ENCODE data around the gene YPEL1.
"Not testable (repeated sequence)": the region's sequence is repeated elsewhere in the genome, so short reads cannot be mapped to it uniquely, and the experiment has no call there.

The YPEL1 gene

DNA sequence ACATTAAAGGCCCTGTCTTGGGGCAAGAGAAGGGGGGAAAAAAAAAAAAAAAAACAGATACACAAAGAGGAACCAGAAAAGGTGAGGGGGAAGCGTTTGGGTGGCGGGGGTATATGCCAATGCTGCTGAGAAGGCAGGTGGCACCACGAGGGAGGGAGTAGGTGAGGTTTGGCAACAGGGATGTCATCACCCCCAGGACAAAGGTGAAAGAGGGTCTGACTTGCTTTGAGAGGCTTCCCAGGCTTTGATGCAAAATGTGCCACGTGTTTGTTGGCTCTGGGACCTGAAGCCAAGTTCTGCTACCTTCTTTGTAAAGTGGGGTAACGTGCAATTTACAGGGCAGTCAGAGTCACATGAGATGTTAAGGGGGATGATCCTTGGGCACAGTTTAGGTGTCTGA, 4.1 kb downstream of the YPEL1 start:
- TF ChIP-seq, protein P1, sequence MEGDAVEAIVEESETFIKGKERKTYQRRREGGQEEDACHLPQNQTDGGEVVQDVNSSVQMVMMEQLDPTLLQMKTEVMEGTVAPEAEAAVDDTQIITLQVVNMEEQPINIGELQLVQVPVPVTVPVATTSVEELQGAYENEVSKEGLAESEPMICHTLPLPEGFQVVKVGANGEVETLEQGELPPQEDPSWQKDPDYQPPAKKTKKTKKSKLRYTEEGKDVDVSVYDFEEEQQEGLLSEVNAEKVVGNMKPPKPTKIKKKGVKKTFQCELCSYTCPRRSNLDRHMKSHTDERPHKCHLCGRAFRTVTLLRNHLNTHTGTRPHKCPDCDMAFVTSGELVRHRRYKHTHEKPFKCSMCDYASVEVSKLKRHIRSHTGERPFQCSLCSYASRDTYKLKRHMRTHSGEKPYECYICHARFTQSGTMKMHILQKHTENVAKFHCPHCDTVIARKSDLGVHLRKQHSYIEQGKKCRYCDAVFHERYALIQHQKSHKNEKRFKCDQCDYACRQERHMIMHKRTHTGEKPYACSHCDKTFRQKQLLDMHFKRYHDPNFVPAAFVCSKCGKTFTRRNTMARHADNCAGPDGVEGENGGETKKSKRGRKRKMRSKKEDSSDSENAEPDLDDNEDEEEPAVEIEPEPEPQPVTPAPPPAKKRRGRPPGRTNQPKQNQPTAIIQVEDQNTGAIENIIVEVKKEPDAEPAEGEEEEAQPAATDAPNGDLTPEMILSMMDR (conservative IDR thresholded peaks at IDR 0.05; ENCODE audit: control insufficient read depth, insufficient read depth, low read depth, low read length): no peak
- no peak for DNase-seq (ENCODE audit: low read depth)
- no peak overlapping the region for H3K4me3 ChIP-seq (ENCODE audit: control insufficient read depth, low read depth, low read length)

DNA sequence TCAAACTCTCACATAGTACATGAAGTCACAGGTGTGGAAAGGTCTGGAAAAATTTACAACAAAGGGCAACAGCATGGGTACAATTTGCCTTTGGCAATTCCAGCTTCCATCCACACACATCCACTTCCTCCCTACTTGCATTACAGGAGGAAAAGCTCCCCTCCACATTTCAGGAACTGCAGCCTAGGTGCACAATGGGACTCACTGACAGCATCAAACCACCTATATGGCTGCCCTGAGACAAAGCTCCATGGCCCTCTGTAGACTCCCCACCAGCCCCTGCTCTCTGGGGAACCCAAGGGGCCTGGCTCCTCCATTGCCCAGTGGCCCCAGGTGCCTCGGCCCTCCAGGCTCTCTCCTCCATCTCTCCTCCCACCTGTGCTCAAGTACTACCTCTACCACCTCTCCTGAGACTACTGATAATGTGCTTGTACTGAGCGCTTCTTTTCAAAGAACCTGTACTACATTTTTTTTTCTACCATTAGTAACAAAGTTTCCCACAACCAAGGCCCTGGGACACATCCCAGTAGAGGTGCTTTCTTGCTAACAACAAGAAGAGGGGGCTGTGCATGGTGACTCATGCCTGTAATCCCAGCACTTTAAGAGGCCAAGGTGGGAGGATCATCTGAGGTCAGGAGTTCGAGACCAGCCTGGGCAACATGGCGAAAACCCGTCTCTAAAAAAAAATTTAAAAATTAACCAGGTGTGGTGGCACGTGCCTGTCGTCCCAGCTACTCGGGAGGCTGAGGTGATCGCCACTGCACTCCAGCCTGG, 4.9 kb downstream of the YPEL1 start:
- no peak for DNase-seq (ENCODE audit: low read depth)
- TF ChIP-seq, protein P1 (conservative IDR thresholded peaks at IDR 0.05; ENCODE audit: control insufficient read depth, insufficient read depth, low read depth, low read length): no peak
- H3K4me3 ChIP-seq (ENCODE audit: control insufficient read depth, low read depth, low read length): no peak overlapping the region

DNA sequence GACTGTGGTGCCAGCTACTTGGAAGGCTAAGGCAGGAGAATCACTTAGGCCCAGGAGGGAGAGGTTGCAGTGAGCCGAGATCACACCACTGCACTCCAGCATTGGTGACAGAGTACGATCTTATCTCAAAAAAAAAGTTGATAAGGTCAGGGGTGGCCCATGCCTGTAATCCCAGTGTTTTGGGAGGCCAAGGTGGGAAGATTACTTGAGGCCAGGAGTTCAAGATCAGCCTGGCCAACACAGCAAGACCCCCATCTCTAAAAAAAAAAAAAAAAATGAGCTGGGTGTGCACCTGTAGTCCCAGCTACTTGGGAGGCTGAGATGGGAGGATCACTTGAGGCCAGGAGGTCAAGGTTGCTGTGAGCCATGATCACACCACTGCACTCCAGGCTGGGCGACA, 6.4 kb downstream of the YPEL1 start:
- H3K4me3 ChIP-seq (ENCODE audit: control insufficient read depth, low read depth, low read length); DNase-seq (ENCODE audit: low read depth): not testable (repeated sequence)

DNA sequence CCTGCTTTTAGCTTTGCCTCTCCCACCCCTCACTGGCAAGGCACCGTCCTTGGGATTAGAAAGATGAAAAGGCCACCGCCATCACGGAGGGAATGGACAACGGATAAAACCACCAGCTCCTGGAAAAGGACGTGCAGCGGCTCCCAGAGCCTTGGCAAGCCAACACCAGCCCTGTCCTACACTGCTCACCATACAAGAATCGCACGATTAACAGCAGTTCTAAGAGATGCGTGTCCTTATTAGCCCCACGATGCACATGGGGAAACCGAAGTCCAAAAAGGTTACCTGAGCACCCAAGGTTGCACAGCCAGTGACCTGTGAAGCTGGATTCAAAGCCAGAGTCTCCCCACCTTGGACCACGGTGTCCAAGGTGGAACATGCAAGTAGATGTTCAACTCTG, 7.3 kb downstream of the YPEL1 start:
- DNase-seq (ENCODE audit: low read depth): no peak
- H3K4me3 ChIP-seq (ENCODE audit: control insufficient read depth, low read depth, low read length): no peak overlapping the region
- TF ChIP-seq, protein P1 (conservative IDR thresholded peaks at IDR 0.05; ENCODE audit: control insufficient read depth, insufficient read depth, low read depth, low read length): no peak

DNA sequence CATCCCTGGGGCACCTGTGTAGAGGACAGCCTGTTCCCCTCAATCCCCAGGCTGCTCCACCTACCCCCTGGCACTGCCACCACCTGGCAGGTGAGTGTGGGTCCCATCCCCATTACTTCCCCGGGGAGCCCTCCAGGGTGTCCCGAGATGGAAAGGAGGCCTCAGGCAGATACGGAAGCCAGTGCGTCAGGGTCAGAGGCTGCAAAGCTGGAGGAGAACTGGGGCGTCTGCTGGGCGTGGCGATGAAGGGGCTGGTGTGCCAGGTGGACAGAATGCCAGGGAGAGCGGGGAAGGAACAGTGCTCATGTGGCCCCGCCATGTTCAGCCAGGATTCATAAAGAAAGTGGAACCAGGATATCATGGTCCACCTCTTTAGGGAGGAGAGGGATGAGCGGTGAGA, 7.8 kb downstream of the YPEL1 start:
- H3K4me3 ChIP-seq (ENCODE audit: control insufficient read depth, low read depth, low read length): no peak overlapping the region
- DNase-seq (ENCODE audit: low read depth): no peak
- TF ChIP-seq, protein P1 (conservative IDR thresholded peaks at IDR 0.05; ENCODE audit: control insufficient read depth, insufficient read depth, low read depth, low read length): no peak

DNA sequence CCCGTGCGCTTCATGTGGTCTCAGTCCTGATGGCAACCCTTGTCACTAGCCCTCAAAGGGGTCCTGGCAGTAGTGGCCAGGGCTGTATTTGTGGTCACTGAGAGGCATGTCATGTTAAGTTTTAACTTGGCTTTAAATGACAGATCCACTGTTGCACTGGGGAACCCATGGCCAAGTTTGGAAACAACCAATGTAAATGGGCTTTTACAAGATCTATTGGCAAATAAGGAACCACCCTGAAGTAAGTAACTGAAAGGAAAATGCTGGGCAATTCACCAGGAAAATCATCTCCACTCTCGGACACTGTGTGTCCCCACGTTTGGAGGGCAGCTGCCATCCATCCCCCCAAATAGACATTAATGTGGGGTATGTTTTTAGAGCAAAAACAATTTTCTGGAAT, 8.4 kb downstream of the YPEL1 start:
- DNase-seq (ENCODE audit: low read depth): no peak
- TF ChIP-seq, protein P1 (conservative IDR thresholded peaks at IDR 0.05; ENCODE audit: control insufficient read depth, insufficient read depth, low read depth, low read length): no peak
- H3K4me3 ChIP-seq (ENCODE audit: control insufficient read depth, low read depth, low read length): no peak overlapping the region

DNA sequence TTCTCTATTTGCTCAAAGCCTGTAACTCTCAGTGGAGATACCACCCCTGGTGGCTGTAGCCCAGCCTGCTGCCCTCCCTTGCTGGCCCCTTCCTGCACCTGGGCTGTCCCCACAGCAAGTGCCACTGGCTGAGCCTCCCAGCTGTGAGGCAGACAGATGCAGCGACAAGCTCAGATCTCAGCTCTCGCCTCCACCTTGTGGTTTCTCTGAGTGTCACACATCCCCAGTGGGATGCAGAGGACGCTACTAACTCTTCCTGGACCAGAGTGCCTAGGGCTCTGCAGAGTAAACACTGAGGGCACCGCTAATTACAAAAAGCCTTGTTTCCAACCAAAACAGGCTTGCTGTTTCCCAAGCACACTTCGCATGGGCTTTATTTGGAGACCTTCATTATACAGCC, 8.9 kb downstream of the YPEL1 start:
- no peak overlapping the region for H3K4me3 ChIP-seq (ENCODE audit: control insufficient read depth, low read depth, low read length)
- TF ChIP-seq, protein P1 (conservative IDR thresholded peaks at IDR 0.05; ENCODE audit: control insufficient read depth, insufficient read depth, low read depth, low read length): no peak
- DNase-seq (ENCODE audit: low read depth): no peak

Measured in fibroblast of mammary gland (primary cell).